Measurements from ENCODE around the gene STING1. TPM values are rescaled to one million over a fixed set of nuclear protein-coding genes. Genes with fewer than 3 reads are reported as not detected.
"Not testable (repeated sequence)": the region's sequence is repeated elsewhere in the genome, so short reads cannot be mapped to it uniquely, and the experiment has no call there.

STING1 gene
- 100 to 1,000 TPM; 138 to 156 TPM for total RNA-seq

DNA sequence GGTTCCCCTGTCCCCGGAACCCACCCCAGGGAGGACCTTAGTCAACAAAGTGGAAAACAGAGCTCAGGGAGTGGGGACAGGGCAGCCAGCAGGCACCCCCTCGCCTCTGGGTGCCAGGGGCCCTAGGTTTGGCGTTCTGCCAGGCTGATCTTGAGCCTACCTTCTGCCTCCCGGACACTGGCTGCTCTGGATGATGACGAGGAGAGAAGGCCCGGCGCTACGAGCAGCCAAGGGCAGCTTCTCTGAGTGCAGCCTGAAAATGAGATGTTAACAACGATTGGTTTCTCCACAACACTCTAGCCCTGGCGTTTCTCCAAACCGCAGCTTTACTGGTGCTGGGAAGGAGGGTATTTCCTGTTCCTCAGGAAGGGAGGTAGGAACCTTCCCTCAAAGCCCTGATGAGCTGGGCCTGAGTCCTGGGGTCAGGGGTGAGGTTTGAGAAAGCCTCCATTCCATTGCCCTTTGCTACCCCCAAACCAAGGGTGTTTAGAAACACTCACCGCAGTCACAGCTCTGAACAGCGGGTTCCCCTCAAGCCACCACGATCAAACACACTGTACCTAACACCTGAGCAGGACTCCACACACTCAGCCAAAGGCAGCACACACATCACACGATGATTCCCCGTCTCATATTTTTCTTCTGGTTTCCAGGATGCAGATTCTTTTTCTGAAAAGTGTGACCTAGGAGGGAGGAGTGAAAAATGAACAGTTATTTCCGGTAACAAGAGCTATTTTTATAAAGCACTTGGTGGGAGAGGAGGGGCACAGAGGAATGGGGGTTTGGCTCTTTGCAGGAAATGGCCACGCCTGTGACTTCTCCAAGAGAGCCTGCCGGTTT, at the start of gene STING1:
Gene STING1, minus strand, starts transcription at position 709 of the 840 bp plus-strand sequence. CDS start 1,054 bp downstream, outside the sequence.
- Mint-ChIP-seq H3K27me3 (no peaks in the 10 kb centered on the region), H3K36me3 (no peaks in the 10 kb centered on the region), H3K4me3 (peak within 1 kb of the TSS; percentile 95), H3K4me1 (ENCODE audit: low read depth in 2 of 2) (peaks cover 33 to 41% of the 10 kb centered on the region in 2 donors), H3K27ac (peak within 1 kb of the TSS; percentile 92 to 95), H3K9me3 (no peaks in the 10 kb centered on the region)
- DNase-seq (ENCODE audit: low spot score) (peak; percentile 83), ATAC-seq (peak; percentile 90 to 93)

DNA sequence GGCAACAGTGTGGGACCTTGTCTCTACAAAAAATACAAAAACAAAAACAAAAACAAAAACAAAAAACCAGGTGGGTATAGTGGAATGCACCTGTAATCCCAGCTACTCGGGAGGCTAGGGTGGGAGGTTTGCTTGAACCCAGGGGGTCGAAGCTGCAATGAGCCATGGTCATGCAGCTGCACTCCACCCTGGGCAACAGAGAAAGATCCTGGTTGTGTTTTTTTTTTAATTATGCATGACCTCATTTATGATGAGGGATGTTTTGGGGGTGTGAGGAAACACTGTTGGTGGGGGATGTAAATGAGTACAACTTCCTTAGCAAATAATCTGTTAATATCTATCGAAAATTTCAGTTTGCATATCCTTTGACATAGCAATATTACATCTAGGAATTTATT, 49.2 kb upstream of the STING1 start:
- DNase-seq (ENCODE audit: low spot score), result no peak
- Mint-ChIP-seq H3K36me3 (no peaks in the 10 kb centered on the region), H3K27ac (peak overlapping the region in 1 of 2 donors; percentile 49), H3K4me1 (ENCODE audit: low read depth in 2 of 2) (no peaks in the 10 kb centered on the region), H3K27me3 (no peaks in the 10 kb centered on the region), H3K9me3 (no peaks in the 10 kb centered on the region), H3K4me3 (no peak overlapping the region)
- ATAC-seq, result no peak

DNA sequence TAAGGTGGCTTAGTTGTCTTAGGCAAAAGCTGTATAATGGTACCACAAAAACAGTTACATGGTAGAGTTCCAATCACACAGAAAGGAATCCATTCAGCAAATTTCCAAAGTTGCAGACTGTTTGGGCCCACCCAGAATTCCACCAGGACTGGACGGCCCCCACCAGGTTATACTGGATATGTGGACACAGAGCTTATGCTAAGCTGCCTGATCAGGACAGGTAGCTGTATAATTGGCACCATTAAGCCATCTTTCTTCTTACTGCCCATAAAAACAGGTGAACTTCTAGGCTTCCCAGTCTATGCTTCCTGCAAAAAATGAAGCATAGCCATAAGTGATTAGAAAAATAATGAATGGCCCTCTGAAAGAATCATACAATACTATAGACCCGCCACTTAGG, 47.5 kb upstream of the STING1 start:
- not testable (repeated sequence) for H3K27ac Mint-ChIP-seq; H3K27me3 Mint-ChIP-seq; H3K4me3 Mint-ChIP-seq; H3K4me1 Mint-ChIP-seq (ENCODE audit: low read depth in 2 of 2); H3K36me3 Mint-ChIP-seq; DNase-seq (ENCODE audit: low spot score); H3K9me3 Mint-ChIP-seq; ATAC-seq

DNA sequence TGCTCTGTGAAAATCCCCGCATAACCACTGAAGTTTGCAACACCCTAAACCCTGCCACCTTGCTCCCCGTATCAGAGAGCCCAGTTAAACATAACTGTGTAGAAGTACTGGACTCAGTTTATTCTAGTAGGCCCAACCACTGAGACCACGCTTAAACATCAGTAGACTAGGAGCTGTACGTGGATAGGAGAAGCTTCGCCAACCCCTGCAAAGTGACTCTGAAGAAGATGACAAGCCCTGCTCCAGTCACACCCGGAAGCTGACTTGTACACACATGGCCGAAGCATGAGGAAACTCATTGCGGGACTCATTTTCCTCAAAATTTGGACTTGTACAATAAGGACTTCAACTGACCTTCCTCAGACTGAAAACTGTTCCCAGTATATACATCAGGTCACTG, 46.1 kb upstream of the STING1 start:
- not testable (repeated sequence) for H3K27me3 Mint-ChIP-seq; H3K4me3 Mint-ChIP-seq; H3K36me3 Mint-ChIP-seq; H3K9me3 Mint-ChIP-seq; DNase-seq (ENCODE audit: low spot score); H3K4me1 Mint-ChIP-seq (ENCODE audit: low read depth in 2 of 2); H3K27ac Mint-ChIP-seq; ATAC-seq

DNA sequence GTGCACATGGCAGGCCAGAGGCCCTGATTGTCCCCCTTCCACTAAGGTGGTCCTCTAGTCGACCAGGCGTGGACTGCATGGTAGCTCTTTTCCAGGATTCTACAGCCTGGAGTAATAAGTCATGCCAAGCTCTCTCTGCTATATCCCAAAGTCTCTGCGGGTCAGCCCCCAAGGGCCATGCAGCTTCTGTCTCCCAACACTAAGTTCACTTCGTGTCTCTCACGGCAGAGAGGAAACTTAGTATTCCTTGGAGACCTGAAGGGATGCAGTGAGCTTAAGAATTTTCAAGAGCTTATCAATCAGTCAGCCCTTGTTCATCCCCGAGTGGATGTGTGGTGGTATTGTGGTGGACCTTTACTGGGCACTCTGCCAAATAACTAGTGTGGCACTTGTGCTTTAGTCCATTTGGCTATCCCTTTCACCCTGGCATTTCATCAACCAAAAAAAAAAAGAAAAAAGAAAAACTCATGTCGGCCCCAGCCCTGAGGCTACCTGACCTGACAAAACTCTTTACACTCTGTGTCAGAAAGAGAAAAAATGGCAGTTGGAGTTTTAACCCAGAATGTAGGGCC, 45.4 kb upstream of the STING1 start:
- not testable (repeated sequence) for H3K36me3 Mint-ChIP-seq; H3K27ac Mint-ChIP-seq; H3K9me3 Mint-ChIP-seq; DNase-seq (ENCODE audit: low spot score); H3K4me3 Mint-ChIP-seq; H3K27me3 Mint-ChIP-seq; H3K4me1 Mint-ChIP-seq (ENCODE audit: low read depth in 2 of 2); ATAC-seq

DNA sequence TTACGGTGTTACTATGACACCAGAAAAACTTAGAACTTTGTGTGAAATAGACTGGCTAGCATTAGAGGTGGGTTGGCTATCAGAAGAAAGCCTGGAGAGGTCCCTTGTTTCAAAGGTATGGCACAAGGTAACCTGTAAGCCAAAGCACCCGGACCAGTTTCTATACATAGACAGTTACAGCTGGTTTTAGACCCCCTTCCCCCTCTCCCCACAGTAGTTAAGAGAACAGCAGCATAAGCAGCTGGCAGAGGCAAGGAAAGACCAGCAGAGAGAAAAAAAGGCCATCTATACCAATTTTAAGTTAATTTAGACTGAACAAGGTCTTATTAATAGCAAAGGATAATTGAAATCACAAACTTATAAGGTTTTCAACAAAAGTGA, 44.5 kb upstream of the STING1 start:
- not testable (repeated sequence) for H3K27me3 Mint-ChIP-seq; ATAC-seq; H3K4me1 Mint-ChIP-seq (ENCODE audit: low read depth in 2 of 2); H3K36me3 Mint-ChIP-seq; DNase-seq (ENCODE audit: low spot score); H3K4me3 Mint-ChIP-seq; H3K27ac Mint-ChIP-seq; H3K9me3 Mint-ChIP-seq

DNA sequence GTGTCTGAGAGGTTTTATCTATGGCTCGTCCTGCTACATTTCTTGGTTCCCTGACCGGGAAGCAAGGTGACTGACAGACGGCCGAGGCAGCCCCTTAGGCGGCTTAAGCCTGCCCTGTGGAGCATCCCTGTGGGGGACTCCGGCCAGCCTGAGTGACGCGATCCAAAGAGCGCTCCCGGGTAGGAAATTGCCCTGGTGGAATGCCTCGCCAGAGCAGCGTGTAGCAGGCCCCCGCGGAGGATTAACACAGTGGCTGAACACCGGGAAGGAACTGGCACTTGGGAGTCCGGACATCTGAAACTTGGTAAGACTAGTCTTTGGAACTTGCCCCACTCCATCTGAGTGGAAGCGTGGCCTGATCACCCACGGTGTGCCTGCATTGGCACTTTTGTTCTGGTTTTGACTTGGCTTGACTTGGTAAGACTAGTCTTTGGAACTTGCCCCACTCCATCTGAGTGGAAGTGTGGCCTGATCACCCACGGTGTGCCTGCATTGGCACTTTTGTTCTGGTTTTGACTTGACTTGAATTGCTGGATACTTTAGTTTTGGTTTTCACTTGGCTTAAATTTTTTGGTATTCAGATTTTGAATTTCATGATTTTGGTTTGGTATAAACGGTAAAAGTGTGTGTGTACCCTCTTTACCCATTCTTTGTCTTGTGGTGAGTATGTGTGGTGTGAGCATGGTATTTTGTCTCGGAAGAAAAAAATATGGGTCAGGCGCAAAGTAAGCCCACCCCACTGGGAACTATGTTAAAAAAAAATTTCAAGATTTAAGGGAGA, 43.9 kb upstream of the STING1 start:
- ATAC-seq, result not testable (repeated sequence)

DNA sequence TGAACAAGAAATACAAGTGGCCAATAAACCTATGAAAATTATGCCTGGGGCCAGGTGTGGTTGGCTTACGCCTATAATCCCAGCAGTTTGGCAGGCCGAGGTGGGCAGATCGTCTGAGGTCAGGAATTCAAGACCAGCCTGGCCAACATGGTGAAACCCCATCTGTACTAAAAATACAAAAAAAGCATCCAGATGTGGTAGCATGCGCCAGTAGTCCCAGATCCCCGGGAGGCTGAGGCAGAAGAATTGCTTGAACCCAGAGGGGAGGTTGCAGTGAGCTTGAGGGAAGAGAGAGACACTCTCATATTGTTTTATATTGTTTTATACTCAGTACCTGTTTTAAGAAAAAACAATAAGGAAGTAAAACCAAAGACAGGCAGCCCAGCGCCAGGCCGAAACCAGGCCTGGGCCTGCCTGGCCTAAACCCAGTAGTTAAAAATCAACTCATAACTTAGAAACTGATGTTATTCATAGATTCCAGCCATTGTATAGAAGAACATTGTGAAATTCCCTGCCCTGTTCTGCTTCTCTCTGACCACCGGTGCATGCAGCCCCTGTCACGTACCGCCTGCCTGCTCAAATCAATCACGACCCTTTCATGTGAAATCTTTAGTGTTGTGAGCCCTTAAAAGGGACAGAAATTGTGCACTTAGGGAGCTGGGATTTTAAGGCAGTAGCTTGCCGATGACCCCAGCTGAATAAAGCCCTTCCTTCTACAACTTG, 43.2 kb upstream of the STING1 start:
- H3K27ac Mint-ChIP-seq; H3K36me3 Mint-ChIP-seq; H3K4me1 Mint-ChIP-seq (ENCODE audit: low read depth in 2 of 2); H3K4me3 Mint-ChIP-seq; H3K9me3 Mint-ChIP-seq; H3K27me3 Mint-ChIP-seq; ATAC-seq; DNase-seq (ENCODE audit: low spot score): not testable (repeated sequence)

More for the DNA sequence above, 43.9 kb upstream of the STING1 start:
- H3K27ac Mint-ChIP-seq; H3K9me3 Mint-ChIP-seq; H3K4me3 Mint-ChIP-seq; H3K36me3 Mint-ChIP-seq; H3K27me3 Mint-ChIP-seq; DNase-seq (ENCODE audit: low spot score); H3K4me1 Mint-ChIP-seq (ENCODE audit: low read depth in 2 of 2): not testable (repeated sequence)

DNA sequence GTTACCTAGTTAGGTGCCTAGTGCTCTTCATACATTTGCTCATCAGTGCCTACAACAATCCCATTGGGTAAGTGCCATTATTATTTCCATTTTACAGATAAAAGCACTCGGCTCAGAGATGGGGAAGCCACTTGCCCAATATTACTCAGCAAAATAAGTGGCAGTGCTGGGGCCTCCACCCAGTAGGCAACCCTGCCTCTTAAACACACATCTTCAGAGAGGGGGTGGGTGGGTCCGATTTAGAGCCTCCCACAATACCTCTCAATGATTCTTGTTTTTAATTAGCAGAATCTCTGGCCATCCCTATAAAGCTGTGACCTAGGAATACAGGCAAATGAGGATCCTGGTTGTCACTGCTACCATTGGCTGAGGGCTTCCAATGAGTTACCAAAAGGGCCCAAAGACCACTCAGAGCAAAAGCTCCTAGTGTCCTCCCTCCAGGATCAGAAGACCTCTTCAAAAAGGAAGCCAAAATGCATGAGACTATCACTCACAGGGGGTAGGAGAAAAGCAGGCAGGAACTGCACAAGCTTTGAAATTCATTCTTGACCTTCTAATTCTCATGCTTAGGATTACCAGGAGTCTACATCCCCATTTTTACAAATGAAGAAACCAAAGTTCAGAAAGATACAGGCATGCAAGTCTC, 42.5 kb upstream of the STING1 start:
- no peaks in the 10 kb centered on the region for H3K4me1 Mint-ChIP-seq (ENCODE audit: low read depth in 2 of 2)
- ATAC-seq, result no peak
- no peaks in the 10 kb centered on the region for H3K36me3 Mint-ChIP-seq
- DNase-seq (ENCODE audit: low spot score), result no peak
- H3K27me3 Mint-ChIP-seq, result no peaks in the 10 kb centered on the region
- no peaks in the 10 kb centered on the region for H3K9me3 Mint-ChIP-seq
- no peak overlapping the region for H3K27ac Mint-ChIP-seq
- no peak overlapping the region for H3K4me3 Mint-ChIP-seq

DNA sequence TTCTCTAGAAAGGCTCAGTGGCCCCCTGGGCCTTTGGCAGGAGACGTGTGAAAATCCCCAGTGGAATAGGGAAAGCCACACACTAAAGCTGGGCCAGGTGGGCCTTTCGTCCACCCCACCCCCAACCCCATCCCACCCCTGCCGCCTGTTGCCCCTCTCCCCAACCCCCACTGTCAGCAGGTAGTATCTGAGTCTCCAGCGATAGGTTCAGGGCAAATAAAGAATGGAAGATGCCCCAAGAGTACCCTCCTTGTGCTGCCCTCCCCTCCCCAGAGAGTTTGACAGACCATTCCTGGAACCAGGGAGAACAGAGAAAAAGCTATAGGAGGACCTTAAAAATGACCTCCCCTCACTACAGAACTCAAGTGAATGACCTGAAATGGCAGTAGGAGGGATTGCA, 41.9 kb upstream of the STING1 start:
- Mint-ChIP-seq H3K9me3 (no peaks in the 10 kb centered on the region), H3K36me3 (no peaks in the 10 kb centered on the region), H3K4me3 (no peak overlapping the region), H3K27me3 (peaks cover 0 to 2% of the 10 kb centered on the region in 2 donors), H3K4me1 (ENCODE audit: low read depth in 2 of 2) (no peaks in the 10 kb centered on the region), H3K27ac (no peak overlapping the region)
- ATAC-seq, result no peak
- no peak for DNase-seq (ENCODE audit: low spot score)

DNA sequence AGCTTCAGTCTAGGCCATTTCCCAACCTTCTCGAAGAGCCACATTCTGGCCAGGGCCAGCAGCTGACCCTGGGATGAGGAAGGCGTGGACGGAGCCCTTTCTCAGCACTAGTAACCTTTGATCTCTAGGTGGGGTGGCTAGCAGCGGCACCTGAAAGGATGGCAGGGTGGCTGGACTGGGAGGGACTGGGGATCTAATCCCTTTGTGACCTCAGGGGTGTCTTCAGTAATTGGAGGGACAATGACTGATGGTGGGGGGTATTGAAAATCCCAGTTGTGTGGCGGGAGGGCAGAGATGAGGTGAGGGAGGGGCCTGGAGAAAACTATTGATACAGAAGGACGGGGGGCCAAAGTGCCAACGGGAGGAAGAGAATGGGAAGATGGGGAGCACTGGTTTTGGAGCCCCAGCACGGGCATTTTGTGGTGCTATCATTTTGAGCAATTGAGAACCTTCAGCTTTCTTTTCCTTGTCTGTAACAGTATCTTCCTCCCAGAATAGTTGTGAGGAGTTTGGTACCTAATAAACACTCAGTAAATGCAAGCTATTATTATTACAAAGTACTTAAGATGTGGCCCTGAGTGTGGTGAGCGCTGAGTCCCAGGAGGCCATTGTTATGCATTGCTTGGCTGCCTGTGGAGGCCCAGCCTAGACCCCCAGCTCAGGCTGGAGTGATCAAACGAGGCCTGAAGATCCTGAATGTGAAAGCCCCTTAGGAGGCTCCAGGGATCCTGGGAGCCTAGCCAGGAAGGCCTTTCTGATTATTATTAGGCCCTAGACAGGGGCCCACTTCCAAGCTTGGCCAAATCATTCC, 41.3 kb upstream of the STING1 start:
- no peaks in the 10 kb centered on the region for H3K9me3 Mint-ChIP-seq
- H3K36me3 Mint-ChIP-seq, result no peaks in the 10 kb centered on the region
- no peak overlapping the region for H3K27ac Mint-ChIP-seq
- DNase-seq (ENCODE audit: low spot score) (no peak), ATAC-seq (no peak)
- peaks cover 0 to 5% of the 10 kb centered on the region in 2 donors for H3K27me3 Mint-ChIP-seq
- H3K4me3 Mint-ChIP-seq, result no peak overlapping the region
- H3K4me1 Mint-ChIP-seq (ENCODE audit: low read depth in 2 of 2), result peaks cover 2 to 3% of the 10 kb centered on the region in 2 donors

DNA sequence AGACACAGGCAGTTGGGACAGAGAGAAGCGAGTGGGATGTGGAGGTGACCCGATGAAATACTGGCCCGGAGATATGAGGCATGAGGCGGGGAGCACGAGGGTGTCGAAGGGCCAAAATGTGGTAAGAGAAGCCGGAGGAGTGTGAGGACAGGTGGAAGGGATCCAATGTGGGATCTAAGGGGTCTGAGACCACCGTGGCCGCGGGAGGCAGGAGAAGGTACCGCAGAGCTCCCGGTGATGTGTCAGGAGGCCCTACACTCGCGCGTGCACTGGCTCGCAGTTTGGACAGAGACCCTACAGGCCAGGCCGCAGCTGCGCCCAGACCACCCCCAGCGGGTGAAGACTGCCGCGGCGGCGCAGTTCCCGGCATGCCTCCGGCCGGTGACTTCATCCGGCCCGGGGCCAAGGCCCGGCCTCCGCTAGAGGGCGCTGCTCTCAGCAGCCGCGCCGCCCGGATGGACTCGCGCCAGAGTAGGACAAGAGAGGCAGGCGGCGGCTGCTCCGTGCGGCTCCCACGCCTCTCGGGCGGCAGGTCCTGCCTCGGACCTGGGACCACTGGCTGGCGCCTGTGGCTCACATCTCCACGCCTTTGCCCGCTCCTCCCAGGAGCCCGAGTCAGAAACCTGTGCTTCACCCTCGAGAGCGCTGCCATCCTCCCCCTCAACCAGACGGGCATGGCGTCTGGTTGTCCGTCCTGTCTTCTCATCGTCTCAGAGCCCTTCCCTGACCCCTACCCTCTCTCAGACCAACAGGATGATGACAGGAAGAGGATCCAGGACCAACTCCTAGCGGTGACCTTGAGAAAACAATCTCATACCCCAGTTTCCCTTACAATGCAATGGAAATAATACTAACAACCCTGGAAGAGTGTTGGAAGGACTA, 35.4 kb upstream of the STING1 start:
- Mint-ChIP-seq H3K27me3 (peaks cover 0 to 6% of the 10 kb centered on the region in 2 donors), H3K27ac (peak overlapping the region; percentile 73 to 80), H3K9me3 (no peaks in the 10 kb centered on the region), H3K4me3 (peak overlapping the region; percentile 89), H3K4me1 (ENCODE audit: low read depth in 2 of 2) (peaks cover 22 to 28% of the 10 kb centered on the region in 2 donors), H3K36me3 (no peaks in the 10 kb centered on the region)
- DNase-seq (ENCODE audit: low spot score), result peak; percentile 89
- ATAC-seq, result peak; percentile 95

All from natural killer cell treated with Interleukin-12 subunit alpha and Interleukin-12 subunit beta and Interleukin-15 and Interleukin-18, amount 100 ng/mL, for 72 hours (primary cell).